IMR-90 (cell line): ENCODE data around the gene RGS3. TPM values are rescaled to one million over a fixed set of nuclear protein-coding genes. Genes with fewer than 3 reads are reported as not detected.

ENCODE experiments used
- ATAC-seq: fragments of 200-7000 bp; cut with Tn5 transposase; 2 replicates; pipeline ENCODE4 v1.9.1; 2020; ENCODE audit warnings: low read depth, mild to moderate bottlenecking, moderate library complexity
- BruUV-seq: library from RNA; stranded (reverse); fragments of 400-500 nt; replicated peaks from 2 replicates; lab custom pipeline; 2021; lab: Mats Ljungman, UMichigan
- CTCF ChIA-PET: fragments of 300-600 bp; formaldehyde crosslinking; extraction: SDS; loops from one replicate; lab custom pipeline; 2021; ENCODE audit warnings: antibody characterized with exemption; lab: Yijun Ruan, JAX
- POLR2A ChIA-PET: fragments of 300-600 bp; sonication (Branson Sonifier 250); formaldehyde crosslinking; loops from one replicate; lab custom pipeline; 2022; ENCODE audit warnings: antibody characterized with exemption; ENCODE audit not compliant: unreplicated experiment; lab: Charles Lee
- DNase-seq: peaks from one replicate; pipeline ENCODE4 v3.0.0; 2013
- H2AFZ ChIP-seq: replicated peaks from 2 replicates; pipeline ENCODE3; 2013; ENCODE audit warnings: low read length, mild to moderate bottlenecking; ENCODE audit not compliant: poor library complexity
- H2AK5ac ChIP-seq: 2 replicates; pipeline ENCODE4 v1.6.1; 2013; ENCODE audit warnings: low read depth, low read length, inconsistent platforms
- H2AK9ac ChIP-seq: replicated peaks from 2 replicates; pipeline ENCODE3; 2013; ENCODE audit warnings: mild to moderate bottlenecking, low read depth, low read length, moderate library complexity; ENCODE audit not compliant: poor library complexity
- H2BK120ac ChIP-seq: 2 replicates; pipeline ENCODE4 v1.6.1; 2013; ENCODE audit warnings: low read depth, low read length, inconsistent platforms
- H2BK15ac ChIP-seq: 3 replicates; pipeline ENCODE4 v1.6.1; 2013; ENCODE audit warnings: low read depth, low read length, inconsistent platforms
- H2BK20ac ChIP-seq: 2 replicates; pipeline ENCODE4 v1.6.1; 2013; ENCODE audit warnings: low read depth, mild to moderate bottlenecking, inconsistent platforms, low read length, moderate library complexity
- H2BK5ac ChIP-seq: 2 replicates; pipeline ENCODE4 v1.6.1; 2013; ENCODE audit warnings: mild to moderate bottlenecking, low read depth, low read length, inconsistent platforms; ENCODE audit not compliant: poor library complexity, severe bottlenecking
- H3K14ac ChIP-seq: replicated peaks from 2 replicates; pipeline ENCODE4 v1.6.1; 2013; ENCODE audit warnings: low read depth, low read length, inconsistent platforms
- H3K18ac ChIP-seq: 2 replicates; pipeline ENCODE4 v1.6.1; 2013; ENCODE audit warnings: low read depth, low read length, control low read depth
- H3K23ac ChIP-seq: 2 replicates; pipeline ENCODE4 v1.6.1; 2013; ENCODE audit warnings: low read depth, low read length, inconsistent platforms
- H3K27ac ChIP-seq: 2 replicates; pipeline ENCODE4 v1.5.1; 2013; ENCODE audit warnings: mild to moderate bottlenecking, control low read depth, low read length; ENCODE audit not compliant: insufficient read depth
- H3K27me3 ChIP-seq: 2 replicates; pipeline ENCODE4 v1.6.1; 2013; ENCODE audit warnings: low read length; ENCODE audit not compliant: control insufficient read depth, insufficient read depth
- H3K36me3 ChIP-seq: 2 replicates; pipeline ENCODE4 v1.6.1; 2013; ENCODE audit warnings: low read length, mixed read lengths; ENCODE audit not compliant: control insufficient read depth, insufficient read depth
- H3K4ac ChIP-seq: 2 replicates; pipeline ENCODE4 v1.6.1; 2013; ENCODE audit warnings: low read depth, low read length, inconsistent platforms
- H3K4me1 ChIP-seq: 2 replicates; pipeline ENCODE4 v1.6.1; 2013; ENCODE audit warnings: low read length, mixed read lengths; ENCODE audit not compliant: control insufficient read depth, insufficient read depth
- H3K4me2 ChIP-seq: 2 replicates; pipeline ENCODE4 v1.6.1; 2013; ENCODE audit warnings: low read depth, mild to moderate bottlenecking, control low read depth, low read length, moderate library complexity
- H3K4me3 ChIP-seq: 2 replicates; pipeline ENCODE4 v1.5.1; 2013; ENCODE audit warnings: low read depth, mild to moderate bottlenecking, control low read depth, low read length, moderate library complexity; ENCODE audit not compliant: insufficient read depth
- H3K56ac ChIP-seq: 2 replicates; pipeline ENCODE4 v1.6.1; 2013; ENCODE audit warnings: low read length, inconsistent platforms; ENCODE audit not compliant: insufficient read depth; ENCODE audit errors: extremely low read depth
- H3K79me1 ChIP-seq, 2 experiments: 2 replicates each; pipeline ENCODE4 v1.6.1; 2013; ENCODE audit warnings: low read length in 2 of 2, inconsistent platforms in 1 of 2, low read depth in 1 of 2
- H3K9ac ChIP-seq: 2 replicates; pipeline ENCODE4 v1.6.1; 2013; ENCODE audit warnings: low read depth, low read length, control low read depth
- H3K9me1 ChIP-seq: 2 replicates; pipeline ENCODE4 v1.6.1; 2013; ENCODE audit warnings: low read length, inconsistent platforms; ENCODE audit not compliant: insufficient read depth
- H3K9me3 ChIP-seq: 2 replicates; pipeline ENCODE4 v1.6.1; 2013; ENCODE audit warnings: low read length; ENCODE audit not compliant: control insufficient read depth, insufficient read depth
- H4K20me1 ChIP-seq: 2 replicates; pipeline ENCODE4 v1.6.1; 2013; ENCODE audit warnings: low read length, inconsistent platforms; ENCODE audit not compliant: insufficient read depth
- H4K5ac ChIP-seq: 2 replicates; pipeline ENCODE4 v1.6.1; 2013; ENCODE audit warnings: mild to moderate bottlenecking, low read depth, low read length, control low read depth
- H4K8ac ChIP-seq, 2 experiments: 2 replicates each; pipeline ENCODE4 v1.6.1; 2013; ENCODE audit warnings: low read depth in 2 of 2, low read length in 2 of 2, control low read depth in 1 of 2, inconsistent platforms in 1 of 2
- H4K91ac ChIP-seq: 2 replicates; pipeline ENCODE4 v1.6.1; 2013; ENCODE audit warnings: low read depth, low read length, inconsistent platforms; ENCODE audit not compliant: insufficient read depth
- POLR2A ChIP-seq: IDR thresholded peaks from 2 replicates; pipeline ENCODE4 v1.6.1; 2012; ENCODE audit warnings: mild to moderate bottlenecking, low read depth, low read length
- WGBS, 2 experiments: methylation state at CpG; one replicate each; pipeline versions ENCODE4 v1.1.5 to v1.1.7; 2013; ENCODE audit warnings: missing lambda C conversion rate in 2 of 2; ENCODE audit not compliant: insufficient read length in 1 of 2; ENCODE audit errors: extremely low coverage in 2 of 2; 5-methylcytosine and 5-hydroxymethylcytosine counted together
- dilution Hi-C: fragments of 300-500 bp; cut with HindIII; formaldehyde crosslinking; loops from one replicate; pipeline ENCODE4 v1.14.3; 2018; ENCODE audit warnings: low sequenced_read_pairs; ENCODE audit not compliant: unreplicated experiment
- in situ Hi-C: fragments of 300-500 bp; cut with MboI; formaldehyde crosslinking; loops from 3 replicates; pipeline ENCODE4 v1.14.3; 2019; ENCODE audit warnings: low sequenced_read_pairs, inconsistent platforms, mixed read lengths
- intact Hi-C: fragments of 100-400 bp; cut with micrococcal nuclease; formaldehyde crosslinking; loops from 2 replicates; pipeline ENCODE4 v1.10.0; 2022
- polyA plus RNA-seq, 3 experiments: library from polyadenylated mRNA; depleted of rRNA; stranded (reverse); fragments of >200 nt; gene quantifications; 2 replicates each; pipeline ENCODE4 v1.2.3, GENCODE V29; 2012; ENCODE audit warnings: low replicate concordance in 1 of 3
- total RNA-seq: library from RNA; depleted of rRNA; stranded (reverse); fragments of >200 nt; gene quantifications from 2 replicates; pipeline ENCODE4 v1.2.3, GENCODE V29; 2012

Gene RGS3
- total and polyA plus RNA-seq, 2 of the 4 experiments (the other 2 are of a cell fraction), result 51.8 to 65.6 TPM

DNA sequence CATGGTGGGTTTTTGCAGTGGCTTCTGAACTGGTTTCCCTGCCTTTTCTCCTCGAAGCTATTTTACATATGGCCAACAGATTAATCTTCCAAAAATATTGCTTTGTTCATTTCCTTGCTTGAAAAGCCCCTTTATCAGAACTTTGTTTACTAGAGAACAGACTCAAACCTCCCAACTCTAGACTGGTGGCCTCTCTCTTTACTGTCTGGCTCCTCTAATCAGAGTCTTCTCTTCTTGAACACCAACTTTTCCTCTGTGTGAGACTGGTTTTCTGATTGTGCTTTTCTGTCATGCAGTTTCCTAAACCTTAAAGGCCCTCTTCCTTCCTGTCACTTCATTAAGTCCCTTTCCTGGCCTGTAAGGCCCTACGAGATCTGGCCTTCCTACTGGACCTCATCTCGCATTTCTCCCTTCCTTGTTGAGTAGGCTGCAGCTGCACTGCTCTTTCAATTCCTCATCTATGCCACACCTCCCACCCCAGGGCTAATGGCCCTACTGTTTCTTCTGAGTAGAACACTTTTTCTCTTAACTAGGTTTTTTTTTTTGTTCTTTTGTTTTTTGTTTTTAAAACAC, 47.3 kb upstream of the RGS3 start:
- intact Hi-C loops (no loop called here), in situ Hi-C loops (no loop called here)
- ATAC-seq, result no peak

More for the DNA sequence above, 47.3 kb upstream of the RGS3 start:
- Histone ChIP-seq H3K4me3 (no peak overlapping the region), H4K20me1 (no peaks in the 10 kb centered on the region), H3K23ac (no peak overlapping the region), H3K9me1 (no peaks in the 10 kb centered on the region), H3K36me3 (no peaks in the 10 kb centered on the region), H4K5ac (no peak overlapping the region), H2BK20ac (no peak overlapping the region), H3K4me1 (no peaks in the 10 kb centered on the region), H4K8ac (no peak overlapping the region), H3K18ac (no peak overlapping the region), H3K9me3 (no peaks in the 10 kb centered on the region), H3K56ac (no peak overlapping the region), H2BK5ac (no peak overlapping the region), H2AK9ac (no peak overlapping the region), H3K79me1 (no peaks in the 10 kb centered on the region; a peak in 1 of 4 replicates), H3K27ac (no peak overlapping the region), H3K14ac (no peak overlapping the region), H3K9ac (no peak overlapping the region), H3K27me3 (peaks cover 14% of the 10 kb centered on the region), H2AK5ac (no peak overlapping the region), H2AFZ (no peak overlapping the region), H3K4me2 (no peak overlapping the region), H2BK15ac (no peak overlapping the region), H3K4ac (no peak overlapping the region), H4K91ac (no peak overlapping the region), H2BK120ac (no peak overlapping the region)
- ChIA-PET CTCF (no interaction called here), POLR2A (no interaction called here)
- no peak for TF ChIP-seq POLR2A
- DNase-seq, result no peak
- no TSS peak for BruUV-seq
- 17% methylated on average over 1 of the region's 3 CpGs; no CpG with 5 or more reads in 1 of the 2 experiments for WGBS, 2 experiments
- dilution Hi-C loops, result no loop called here
